Keratinocyte (primary cell): ENCODE results near the gene E2F1. TPM values are rescaled to one million over a fixed set of nuclear protein-coding genes. Genes with fewer than 3 reads are reported as not detected.

ENCODE experiments used
- DNase-seq: peaks from one replicate; pipeline ENCODE4 v3.0.0-alpha.2; 2011; ENCODE audit warnings: low read depth, missing footprints, low spot score
- FAIRE-seq: peaks from 2 replicates; lab custom pipeline; 2011; peaks lifted over from hg19 to GRCh38; lab: Jason Lieb, UNC
- H2AFZ ChIP-seq: 2 replicates; pipeline ENCODE4 v1.6.0; 2012; ENCODE audit warnings: low read length, control low read depth, inconsistent platforms; ENCODE audit not compliant: control insufficient read depth
- H3K27ac ChIP-seq: 2 replicates; pipeline ENCODE4 v1.5.1; 2011; ENCODE audit warnings: low read length; ENCODE audit not compliant: control insufficient read depth, insufficient read depth
- H3K27me3 ChIP-seq: 3 replicates; pipeline ENCODE4 v1.6.0; 2011; ENCODE audit warnings: low read length; ENCODE audit not compliant: control insufficient read depth, insufficient read depth; ENCODE audit errors: extremely low read depth
- H3K36me3 ChIP-seq, 2 experiments: 2 replicates in 1 of 2; 3 replicates in 1 of 2; pipeline ENCODE4 v1.5.1; 2011; ENCODE audit warnings: low read length in 2 of 2, mild to moderate bottlenecking in 1 of 2; ENCODE audit not compliant: control insufficient read depth in 2 of 2, insufficient read depth in 2 of 2; ENCODE audit errors: extremely low read depth in 1 of 2
- H3K4me1 ChIP-seq: 3 replicates; pipeline ENCODE4 v1.5.1; 2011; ENCODE audit warnings: low read length; ENCODE audit not compliant: control insufficient read depth, insufficient read depth; ENCODE audit errors: extremely low read depth
- H3K4me2 ChIP-seq: 3 replicates; pipeline ENCODE4 v1.6.0; 2011; ENCODE audit warnings: low read depth, low read length; ENCODE audit not compliant: control insufficient read depth, insufficient read depth; ENCODE audit errors: extremely low read depth
- H3K4me3 ChIP-seq, 3 experiments: fragments of 200-600 bp in 1 of 3; sonication (generic) in 1 of 3; 2 replicates in 2 of 3; 3 replicates in 1 of 3; pipeline ENCODE4 v1.5.1; 2011 to 2016; ENCODE audit warnings: low read length in 3 of 3, mild to moderate bottlenecking in 3 of 3, control low read depth in 2 of 3, inconsistent platforms in 1 of 3, low read depth in 1 of 3, mixed read lengths in 1 of 3, mixed run types in 1 of 3, moderate library complexity in 1 of 3; ENCODE audit not compliant: control insufficient read depth in 2 of 3, insufficient read depth in 2 of 3; ENCODE audit errors: extremely low read depth in 1 of 3
- H3K79me2 ChIP-seq: 2 replicates; pipeline ENCODE4 v1.6.0; 2012; ENCODE audit warnings: low read length; ENCODE audit not compliant: control insufficient read depth, insufficient read depth
- H3K9ac ChIP-seq: 3 replicates; pipeline ENCODE4 v1.6.0; 2011; ENCODE audit warnings: low read length; ENCODE audit not compliant: control insufficient read depth, insufficient read depth; ENCODE audit errors: extremely low read depth
- H3K9me1 ChIP-seq: 3 replicates; pipeline ENCODE4 v1.6.0; 2011; ENCODE audit warnings: low read length; ENCODE audit not compliant: control insufficient read depth, insufficient read depth; ENCODE audit errors: extremely low read depth
- H3K9me3 ChIP-seq: 2 replicates; pipeline ENCODE4 v1.5.1; 2012; ENCODE audit warnings: low read depth, low read length; ENCODE audit not compliant: control insufficient read depth
- H4K20me1 ChIP-seq: 3 replicates; pipeline ENCODE4 v1.6.0; 2011; ENCODE audit warnings: low read length; ENCODE audit not compliant: control insufficient read depth, insufficient read depth; ENCODE audit errors: extremely low read depth
- EZH2 ChIP-seq: IDR thresholded peaks from one replicate; pipeline ENCODE4 v1.6.1; 2012; ENCODE audit warnings: inconsistent platforms, mild to moderate bottlenecking, low read length, moderate library complexity
- dilution Hi-C: fragments of 300-500 bp; cut with MboI; formaldehyde crosslinking; loops from one replicate; pipeline ENCODE4 v1.7.0; 2020; ENCODE audit warnings: low sequenced_read_pairs; ENCODE audit not compliant: extremely low pct_ligation_motif_present
- polyA plus RNA-seq, 5 experiments: library from polyadenylated mRNA; depleted of rRNA in 3 of 5; stranded (reverse) in 3 of 5; stranded (forward) in 1 of 5; unstranded in 1 of 5; fragments of >200 nt; gene quantifications; 1 replicate in 1 of 5; 2 replicates in 3 of 5; 3 replicates in 1 of 5; pipeline versions ENCODE4 v1.2.1 to v1.2.3, GENCODE V29; 2011 to 2012; ENCODE audit warnings: missing spikeins in 2 of 5, low read depth in 1 of 5, low replicate concordance in 1 of 5
- TF ChIP-seq, protein P1 (sequence below), 3 experiments: IDR thresholded peaks in 1 of 3; conservative IDR thresholded peaks in 1 of 3; optimal IDR thresholded peaks in 1 of 3; 2 replicates in 2 of 3; 3 replicates in 1 of 3; pipeline versions ENCODE3 to v1.5.1; 2011; ENCODE audit warnings: low read length in 3 of 3, mild to moderate bottlenecking in 3 of 3, moderate library complexity in 2 of 3, control low read depth in 1 of 3, inconsistent platforms in 1 of 3; ENCODE audit not compliant: insufficient read depth in 2 of 3; ENCODE audit errors: extremely low read depth in 1 of 3

Gene E2F1
- polyA plus RNA-seq, 1 donor (not counting 4 experiments of a cell fraction or from before 2014, with no cell fraction given): 2.8 TPM

DNA sequence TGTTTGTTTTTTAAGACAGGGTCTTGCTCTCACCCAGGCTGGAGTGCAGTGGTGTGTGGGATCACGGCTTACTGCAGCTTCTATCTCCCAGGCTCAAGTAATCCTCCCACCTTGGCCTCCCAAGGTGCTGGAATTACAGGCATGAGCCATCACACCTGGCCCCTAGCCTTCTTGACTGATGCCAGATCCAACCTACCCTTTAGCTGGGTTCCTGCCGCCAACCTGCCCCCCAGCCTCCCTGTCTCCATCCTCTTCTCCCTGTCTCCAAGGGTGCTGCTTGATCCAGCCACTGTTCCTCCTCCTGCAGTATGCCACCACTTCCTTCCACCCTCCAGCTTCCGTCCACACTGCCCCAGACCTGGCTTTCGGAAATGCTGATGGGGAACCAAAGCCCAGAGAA lies 27.3 kb downstream of the E2F1 start:
- Histone ChIP-seq H3K9me3 (no peaks in the 10 kb centered on the region), H4K20me1 (no peaks in the 10 kb centered on the region), H3K4me1 (peaks cover 8% of the 10 kb centered on the region), H3K79me2 (no peaks in the 10 kb centered on the region), H3K27me3 (no peaks in the 10 kb centered on the region), H2AFZ (no peak overlapping the region), H3K4me2 (no peak overlapping the region), H3K4me3 (no peak overlapping the region), H3K9me1 (no peaks in the 10 kb centered on the region), H3K36me3 (no peaks in the 10 kb centered on the region), H3K9ac (no peak overlapping the region), H3K27ac (no peak overlapping the region)
- FAIRE-seq: no peak
- no peak for TF ChIP-seq EZH2
- TF ChIP-seq, protein P1, sequence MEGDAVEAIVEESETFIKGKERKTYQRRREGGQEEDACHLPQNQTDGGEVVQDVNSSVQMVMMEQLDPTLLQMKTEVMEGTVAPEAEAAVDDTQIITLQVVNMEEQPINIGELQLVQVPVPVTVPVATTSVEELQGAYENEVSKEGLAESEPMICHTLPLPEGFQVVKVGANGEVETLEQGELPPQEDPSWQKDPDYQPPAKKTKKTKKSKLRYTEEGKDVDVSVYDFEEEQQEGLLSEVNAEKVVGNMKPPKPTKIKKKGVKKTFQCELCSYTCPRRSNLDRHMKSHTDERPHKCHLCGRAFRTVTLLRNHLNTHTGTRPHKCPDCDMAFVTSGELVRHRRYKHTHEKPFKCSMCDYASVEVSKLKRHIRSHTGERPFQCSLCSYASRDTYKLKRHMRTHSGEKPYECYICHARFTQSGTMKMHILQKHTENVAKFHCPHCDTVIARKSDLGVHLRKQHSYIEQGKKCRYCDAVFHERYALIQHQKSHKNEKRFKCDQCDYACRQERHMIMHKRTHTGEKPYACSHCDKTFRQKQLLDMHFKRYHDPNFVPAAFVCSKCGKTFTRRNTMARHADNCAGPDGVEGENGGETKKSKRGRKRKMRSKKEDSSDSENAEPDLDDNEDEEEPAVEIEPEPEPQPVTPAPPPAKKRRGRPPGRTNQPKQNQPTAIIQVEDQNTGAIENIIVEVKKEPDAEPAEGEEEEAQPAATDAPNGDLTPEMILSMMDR (optimal IDR thresholded peaks at IDR 0.05 in 1 of 3, IDR thresholded peaks at IDR 0.05 in 1 of 3, conservative IDR thresholded peaks at IDR 0.05 in 1 of 3; ENCODE audit: extremely low read depth in 1 of 3, insufficient read depth in 2 of 3, low read length in 3 of 3): no peak
- no peak for DNase-seq
- dilution Hi-C loops: no loop called here

DNA sequence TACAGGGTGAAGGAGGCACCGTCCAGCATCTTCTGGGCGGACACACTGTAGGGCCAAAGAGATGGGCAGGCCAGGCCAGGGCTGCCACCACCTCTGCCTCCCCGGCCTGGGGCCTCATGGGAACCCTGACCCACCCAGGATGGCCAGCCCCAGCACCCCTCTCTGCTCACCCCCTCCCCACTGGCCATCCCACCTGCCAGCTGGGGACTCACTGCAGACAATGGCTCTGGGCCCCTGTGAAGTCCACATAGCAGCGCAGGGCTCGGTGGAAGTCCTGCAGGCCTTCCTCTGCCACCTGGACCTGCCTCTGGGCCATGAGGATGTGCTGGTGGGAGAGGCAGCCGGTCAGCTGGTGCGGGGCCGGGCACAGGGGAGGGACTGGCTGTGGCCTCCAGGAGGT lies 27.7 kb downstream of the E2F1 start:
- FAIRE-seq: no peak
- dilution Hi-C loops: no loop called here
- Histone ChIP-seq H3K36me3 (no peaks in the 10 kb centered on the region), H3K9ac (no peak overlapping the region), H3K9me3 (no peaks in the 10 kb centered on the region), H2AFZ (no peak overlapping the region), H3K9me1 (no peaks in the 10 kb centered on the region), H3K4me3 (no peak overlapping the region), H4K20me1 (no peaks in the 10 kb centered on the region), H3K4me2 (no peak overlapping the region), H3K4me1 (peaks cover 9% of the 10 kb centered on the region), H3K27ac (no peak overlapping the region), H3K79me2 (no peaks in the 10 kb centered on the region), H3K27me3 (no peaks in the 10 kb centered on the region)
- no peak for DNase-seq
- TF ChIP-seq, protein P1 (optimal IDR thresholded peaks at IDR 0.05 in 1 of 3, IDR thresholded peaks at IDR 0.05 in 1 of 3, conservative IDR thresholded peaks at IDR 0.05 in 1 of 3; ENCODE audit: extremely low read depth in 1 of 3, insufficient read depth in 2 of 3, low read length in 3 of 3): no peak
- TF ChIP-seq EZH2: no peak
